ENCODE results near the gene PGS1. TPM values are rescaled to one million over a fixed set of nuclear protein-coding genes. Genes with fewer than 3 reads are reported as not detected.

Gene PGS1
- total RNA-seq, 2 donors from 2014 or later, result 33.3 to 40.2 TPM

GRCh38 chr17:78399028-78399692 lies 20.7 kb downstream of the PGS1 start:
- no peak for TF ChIP-seq CTCF (IDR thresholded peaks at IDR 0.05)
- H3K9me3 ChIP-seq, result no peaks in the 10 kb centered on the region
- no peak for DNase-seq
- no peak overlapping the region for H3K27ac ChIP-seq
- H3K4me3 ChIP-seq, result no peak overlapping the region
- intact Hi-C loops (cut with DNase I), result no loop called here
- H3K36me3 ChIP-seq, result peaks cover 53% of the 10 kb centered on the region
- H3K4me1 ChIP-seq, result no peaks in the 10 kb centered on the region
- H3K9ac ChIP-seq (ENCODE audit: low read depth in 2 of 2, low read length in 2 of 2), result no peak overlapping the region
- H3K27me3 ChIP-seq, result no peaks in the 10 kb centered on the region

- Histone ChIP-seq H3K4me1 (no peaks in the 10 kb centered on the region), H3K4me3 (no peak overlapping the region), H3K9ac (ENCODE audit: low read depth in 2 of 2, low read length in 2 of 2) (no peak overlapping the region), H3K36me3 (peaks cover 58% of the 10 kb centered on the region), H3K27me3 (no peaks in the 10 kb centered on the region), H3K27ac (no peak overlapping the region), H3K9me3 (no peaks in the 10 kb centered on the region)
- no peak for TF ChIP-seq CTCF (IDR thresholded peaks at IDR 0.05)
- no peak for DNase-seq
- intact Hi-C loops (cut with DNase I), result no loop called here
These were observed 21.3 kb downstream of the PGS1 start for GRCh38 chr17:78399693-78400144.

GRCh38 chr17:78400581-78401240 lies 22.3 kb downstream of the PGS1 start:
- Histone ChIP-seq H3K36me3 (peaks cover 59% of the 10 kb centered on the region), H3K9me3 (no peaks in the 10 kb centered on the region), H3K4me1 (no peaks in the 10 kb centered on the region), H3K27ac (no peak overlapping the region), H3K27me3 (no peaks in the 10 kb centered on the region), H3K4me3 (no peak overlapping the region), H3K9ac (ENCODE audit: low read depth in 2 of 2, low read length in 2 of 2) (no peak overlapping the region)
- no peak for TF ChIP-seq CTCF (IDR thresholded peaks at IDR 0.05)
- DNase-seq, result no peak
- intact Hi-C loops (cut with DNase I), result no loop called here

- DNase-seq, result no peak
- no peak overlapping the region for H3K27ac ChIP-seq
- peaks cover 57% of the 10 kb centered on the region for H3K36me3 ChIP-seq
- H3K4me1 ChIP-seq, result no peaks in the 10 kb centered on the region
- intact Hi-C loops (cut with DNase I), result no loop called here
- H3K27me3 ChIP-seq, result no peaks in the 10 kb centered on the region
- H3K4me3 ChIP-seq, result no peak overlapping the region
- TF ChIP-seq CTCF (IDR thresholded peaks at IDR 0.05), result no peak
- H3K9me3 ChIP-seq, result no peaks in the 10 kb centered on the region
- H3K9ac ChIP-seq (ENCODE audit: low read depth in 2 of 2, low read length in 2 of 2), result no peak overlapping the region
These were observed 22.8 kb downstream of the PGS1 start for GRCh38 chr17:78401246-78401645.

GRCh38 chr17:78401891-78402290 lies 23.4 kb downstream of the PGS1 start:
- Histone ChIP-seq H3K9me3 (no peaks in the 10 kb centered on the region), H3K9ac (ENCODE audit: low read depth in 2 of 2, low read length in 2 of 2) (no peak overlapping the region), H3K27ac (no peak overlapping the region), H3K27me3 (no peaks in the 10 kb centered on the region), H3K36me3 (peaks cover 51% of the 10 kb centered on the region), H3K4me1 (no peaks in the 10 kb centered on the region), H3K4me3 (no peak overlapping the region)
- intact Hi-C loops (cut with DNase I), result no loop called here
- no peak for TF ChIP-seq CTCF (IDR thresholded peaks at IDR 0.05)
- DNase-seq, result no peak

Data from colonic mucosa (tissue), 4 donors.